ENCODE measurements around the gene LTB4R. TPM values are rescaled to one million over a fixed set of nuclear protein-coding genes. Genes with fewer than 3 reads are reported as not detected.

LTB4R gene
- total RNA-seq, 1 experiment from 2014 or later = 13.4 TPM

DNA sequence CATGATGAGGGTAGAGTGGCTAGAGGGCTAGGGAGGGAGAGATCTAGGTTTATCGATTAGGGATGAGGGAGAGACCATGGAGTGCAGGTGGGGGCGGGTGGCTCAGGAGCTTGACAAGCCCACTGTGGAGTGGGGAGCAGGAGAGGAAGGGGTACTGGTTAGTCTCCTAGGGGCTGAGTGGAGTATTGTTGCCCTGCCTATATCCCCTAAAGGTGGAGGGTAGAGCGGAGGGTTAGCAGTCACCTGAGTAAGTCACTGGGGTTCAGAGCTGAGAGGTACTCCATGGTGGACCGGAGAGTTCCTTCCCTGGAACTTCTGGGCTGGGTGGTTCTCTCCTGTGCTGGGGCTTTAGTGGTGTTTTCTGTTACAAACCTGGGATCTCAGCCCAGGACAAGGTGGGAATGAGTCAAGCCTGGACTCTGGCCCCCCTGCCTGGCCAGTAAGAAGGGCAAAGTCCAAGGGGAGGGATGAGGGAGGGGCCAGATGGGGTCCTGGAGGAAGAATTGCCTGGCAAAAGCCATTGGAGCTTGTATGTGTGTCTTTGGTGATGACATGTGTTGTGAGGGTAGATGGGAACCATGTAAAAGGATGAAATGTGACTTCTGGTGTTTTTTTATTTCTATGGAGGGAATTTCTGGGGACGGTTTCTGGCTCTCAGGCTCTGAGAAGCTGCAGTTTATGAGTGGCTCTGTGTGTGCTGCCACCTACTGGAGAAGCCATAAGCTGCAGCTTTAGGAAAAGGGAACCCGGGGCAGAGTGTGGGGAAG lies 3.5 kb upstream of the LTB4R start, which contains the start of gene CIDEB:
CIDEB (minus strand) TSS at position 403 of the 767 bp plus-strand sequence; CDS start at position 284, 119 bp downstream.
- H3K27me3 Mint-ChIP-seq (ENCODE audit: unreplicated experiment) = no peaks in the 10 kb centered on the region
- TF ChIP-seq, protein P1, sequence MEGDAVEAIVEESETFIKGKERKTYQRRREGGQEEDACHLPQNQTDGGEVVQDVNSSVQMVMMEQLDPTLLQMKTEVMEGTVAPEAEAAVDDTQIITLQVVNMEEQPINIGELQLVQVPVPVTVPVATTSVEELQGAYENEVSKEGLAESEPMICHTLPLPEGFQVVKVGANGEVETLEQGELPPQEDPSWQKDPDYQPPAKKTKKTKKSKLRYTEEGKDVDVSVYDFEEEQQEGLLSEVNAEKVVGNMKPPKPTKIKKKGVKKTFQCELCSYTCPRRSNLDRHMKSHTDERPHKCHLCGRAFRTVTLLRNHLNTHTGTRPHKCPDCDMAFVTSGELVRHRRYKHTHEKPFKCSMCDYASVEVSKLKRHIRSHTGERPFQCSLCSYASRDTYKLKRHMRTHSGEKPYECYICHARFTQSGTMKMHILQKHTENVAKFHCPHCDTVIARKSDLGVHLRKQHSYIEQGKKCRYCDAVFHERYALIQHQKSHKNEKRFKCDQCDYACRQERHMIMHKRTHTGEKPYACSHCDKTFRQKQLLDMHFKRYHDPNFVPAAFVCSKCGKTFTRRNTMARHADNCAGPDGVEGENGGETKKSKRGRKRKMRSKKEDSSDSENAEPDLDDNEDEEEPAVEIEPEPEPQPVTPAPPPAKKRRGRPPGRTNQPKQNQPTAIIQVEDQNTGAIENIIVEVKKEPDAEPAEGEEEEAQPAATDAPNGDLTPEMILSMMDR (IDR thresholded peaks at IDR 0.05; ENCODE audit: unreplicated experiment) = peak; percentile 86
- H3K9me3 Mint-ChIP-seq (ENCODE audit: low read depth, unreplicated experiment) = no peaks in the 10 kb centered on the region
- intact Hi-C loops (cut with micrococcal nuclease; ENCODE audit: unreplicated experiment) = no loop called here
- peaks cover 21% of the 10 kb centered on the region for H3K4me1 Mint-ChIP-seq (ENCODE audit: low read depth, unreplicated experiment)
- DNase-seq = peak; percentile 65
- peaks cover 44% of the 10 kb centered on the region for H3K36me3 Mint-ChIP-seq (ENCODE audit: insufficient read depth, unreplicated experiment)
- peak within 1 kb of the TSS; percentile 35 for H3K4me3 Mint-ChIP-seq (ENCODE audit: low read depth, unreplicated experiment)
- H3K27ac Mint-ChIP-seq (ENCODE audit: unreplicated experiment) = peak within 1 kb of the TSS; percentile 63
- no TSS peak for BruUV-seq (replicated peaks)
- CTCF ChIA-PET = interaction anchor here (0.5 to 2.2 kb wide), 13 partner anchors 8 to 123 kb away, joined by 3 to 18 read pairs (median 5); partner anchors contain the start of genes DHRS1, KHNYN, MDP1 and NOP9

- no peaks in the 10 kb centered on the region for H3K27me3 Mint-ChIP-seq (ENCODE audit: unreplicated experiment)
- no TSS peak for BruUV-seq (replicated peaks)
- no peak for DNase-seq
- H3K9me3 Mint-ChIP-seq (ENCODE audit: low read depth, unreplicated experiment) = no peaks in the 10 kb centered on the region
- H3K4me3 Mint-ChIP-seq (ENCODE audit: low read depth, unreplicated experiment) = no peak overlapping the region
- CTCF ChIA-PET = interaction anchor here (0.5 to 2.2 kb wide), 12 partner anchors 8 to 122 kb away, joined by 3 to 18 read pairs (median 4); partner anchors contain the start of genes DHRS1, KHNYN, MDP1 and NOP9
- TF ChIP-seq, protein P1 (IDR thresholded peaks at IDR 0.05; ENCODE audit: unreplicated experiment) = no peak
- H3K27ac Mint-ChIP-seq (ENCODE audit: unreplicated experiment) = peak overlapping the region; percentile 63
- H3K36me3 Mint-ChIP-seq (ENCODE audit: insufficient read depth, unreplicated experiment) = peaks cover 44% of the 10 kb centered on the region
- H3K4me1 Mint-ChIP-seq (ENCODE audit: low read depth, unreplicated experiment) = peaks cover 21% of the 10 kb centered on the region
- intact Hi-C loops (cut with micrococcal nuclease; ENCODE audit: unreplicated experiment) = no loop called here
These were observed 2.8 kb upstream of the LTB4R start for GRCh38 chr14:24308342-24309124.

GRCh38 chr14:24309538-24310264 lies 1.6 kb upstream of the LTB4R start, which contains the start of gene LTB4R2:
TSS of gene LTB4R2 (plus strand) at chr14:24310140. CDS start at chr14:24310665, 525 bp downstream.
- CTCF ChIA-PET = no interaction called here
- no peaks in the 10 kb centered on the region for H3K9me3 Mint-ChIP-seq (ENCODE audit: low read depth, unreplicated experiment)
- TF ChIP-seq, protein P1 (IDR thresholded peaks at IDR 0.05; ENCODE audit: unreplicated experiment) = no peak
- H3K36me3 Mint-ChIP-seq (ENCODE audit: insufficient read depth, unreplicated experiment) = peaks cover 40% of the 10 kb centered on the region
- H3K4me1 Mint-ChIP-seq (ENCODE audit: low read depth, unreplicated experiment) = peaks cover 21% of the 10 kb centered on the region
- intact Hi-C loops (cut with micrococcal nuclease; ENCODE audit: unreplicated experiment) = no loop called here
- H3K27me3 Mint-ChIP-seq (ENCODE audit: unreplicated experiment) = no peaks in the 10 kb centered on the region
- no peak within 1 kb of the TSS for H3K27ac Mint-ChIP-seq (ENCODE audit: unreplicated experiment)
- DNase-seq = no peak
- no TSS peak for BruUV-seq (replicated peaks)
- H3K4me3 Mint-ChIP-seq (ENCODE audit: low read depth, unreplicated experiment) = no peak within 1 kb of the TSS

DNA sequence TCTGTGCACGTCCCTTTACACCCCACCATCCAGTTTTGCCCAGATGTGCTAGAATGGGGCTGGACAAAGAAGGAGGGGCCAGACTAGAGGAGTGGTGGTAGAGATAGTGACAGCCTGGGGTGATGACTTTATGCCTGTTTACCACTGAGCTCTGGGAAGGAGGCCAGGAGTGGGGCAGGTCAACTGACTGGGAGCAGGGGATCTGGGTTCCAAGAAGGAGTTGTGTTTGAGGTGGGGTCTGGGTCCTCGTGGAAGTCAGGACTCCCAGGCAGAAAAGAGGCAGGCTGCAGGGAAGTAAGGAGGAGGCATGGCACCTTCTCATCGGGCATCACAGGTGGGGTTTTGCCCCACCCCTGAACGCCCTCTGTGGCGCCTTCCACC lies 1.0 kb upstream of the LTB4R start:
- Mint-ChIP-seq H3K4me3 (ENCODE audit: low read depth, unreplicated experiment) (no peak overlapping the region), H3K36me3 (ENCODE audit: insufficient read depth, unreplicated experiment) (peaks cover 40% of the 10 kb centered on the region), H3K27me3 (ENCODE audit: unreplicated experiment) (no peaks in the 10 kb centered on the region), H3K9me3 (ENCODE audit: low read depth, unreplicated experiment) (no peaks in the 10 kb centered on the region), H3K4me1 (ENCODE audit: low read depth, unreplicated experiment) (peaks cover 21% of the 10 kb centered on the region), H3K27ac (ENCODE audit: unreplicated experiment) (no peak overlapping the region)
- DNase-seq = no peak
- intact Hi-C loops (cut with micrococcal nuclease; ENCODE audit: unreplicated experiment) = no loop called here
- BruUV-seq (replicated peaks) = no TSS peak
- CTCF ChIA-PET = no interaction called here
- TF ChIP-seq, protein P1 (IDR thresholded peaks at IDR 0.05; ENCODE audit: unreplicated experiment) = no peak

All from Calu3 (cell line).